Activated T-cell treated with anti-CD3 and anti-CD28 coated beads, Interleukin-2, amount 50 U/mL, for 72 hours (primary cell): ENCODE data around the gene MEIS2. TPM values are rescaled to one million over a fixed set of nuclear protein-coding genes. Genes with fewer than 3 reads are reported as not detected.

ENCODE experiments used
- ATAC-seq, 2 donors: fragments of 150-1000 bp; cut with Tn5 transposase; replicated peaks in 1 of 2; 2 replicates each; pipeline ENCODE4 v1.10.0; 2021; ENCODE audit warnings: moderate library complexity in 2 of 2, mild to moderate bottlenecking in 1 of 2
- DNase-seq, 2 donors: peaks; one replicate each; pipeline ENCODE4 v3.0.0; 2021 to 2022; ENCODE audit warnings: mixed read lengths in 1 of 2
- H3K27ac Mint-ChIP-seq: one replicate; pipeline ENCODE4 v1.8.0; 2022; ENCODE audit warnings: mild to moderate bottlenecking, moderate library complexity, mixed read lengths
- H3K27me3 Mint-ChIP-seq: one replicate; pipeline ENCODE4 v1.8.0; 2022; ENCODE audit warnings: low read depth, mixed read lengths
- H3K36me3 Mint-ChIP-seq, 2 donors: one replicate each; pipeline ENCODE4 v1.8.0; 2022; ENCODE audit warnings: mixed read lengths in 2 of 2, mild to moderate bottlenecking in 1 of 2; ENCODE audit not compliant: insufficient read depth in 2 of 2
- H3K4me1 Mint-ChIP-seq: one replicate; pipeline ENCODE4 v1.8.0; 2022; ENCODE audit warnings: low read depth, mixed read lengths
- H3K4me3 Mint-ChIP-seq, 2 donors: one replicate each; pipeline ENCODE4 v1.8.0; 2022; ENCODE audit warnings: mild to moderate bottlenecking in 2 of 2, mixed read lengths in 2 of 2, moderate library complexity in 2 of 2
- H3K9me3 Mint-ChIP-seq, 2 donors: one replicate each; pipeline ENCODE4 v1.8.0; 2022; ENCODE audit warnings: mixed read lengths in 2 of 2
- total RNA-seq, 2 donors: library from RNA; stranded (reverse); gene quantifications; one replicate each; pipeline ENCODE4 v1.2.3, GENCODE V29; 2022

MEIS2 gene
- total RNA-seq, 2 donors from 2014 or later, result 0.19 TPM; not detected in 1

GRCh38 chr15:37090543-37091175, 9.7 kb downstream of the MEIS2 start:
- Mint-ChIP-seq H3K9me3 (no peaks in the 10 kb centered on the region), H3K27ac (no peak overlapping the region), H3K4me1 (no peaks in the 10 kb centered on the region), H3K4me3 (no peak overlapping the region), H3K36me3 (no peaks in the 10 kb centered on the region), H3K27me3 (peaks cover 57% of the 10 kb centered on the region)
- DNase-seq (no peak), ATAC-seq (no peak)

GRCh38 chr15:37088436-37088835, 11.9 kb downstream of the MEIS2 start:
- H3K36me3 Mint-ChIP-seq, result no peaks in the 10 kb centered on the region
- DNase-seq, result no peak
- H3K4me3 Mint-ChIP-seq, result no peak overlapping the region
- ATAC-seq, result no peak
- no peaks in the 10 kb centered on the region for H3K9me3 Mint-ChIP-seq
- no peak overlapping the region for H3K27ac Mint-ChIP-seq
- peaks cover 37% of the 10 kb centered on the region for H3K27me3 Mint-ChIP-seq
- no peaks in the 10 kb centered on the region for H3K4me1 Mint-ChIP-seq

- ATAC-seq (no peak), DNase-seq (no peak)
- Mint-ChIP-seq H3K27ac (no peak overlapping the region), H3K36me3 (no peaks in the 10 kb centered on the region), H3K27me3 (peaks cover 28% of the 10 kb centered on the region), H3K9me3 (no peaks in the 10 kb centered on the region), H3K4me3 (no peak overlapping the region), H3K4me1 (no peaks in the 10 kb centered on the region)
Measured at GRCh38 chr15:37087131-37087588, 13.2 kb downstream of the MEIS2 start.

GRCh38 chr15:37086521-37086920, 13.8 kb downstream of the MEIS2 start:
- H3K4me1 Mint-ChIP-seq, result no peaks in the 10 kb centered on the region
- no peaks in the 10 kb centered on the region for H3K9me3 Mint-ChIP-seq
- DNase-seq (no peak), ATAC-seq (no peak)
- no peak overlapping the region for H3K27ac Mint-ChIP-seq
- peaks cover 24% of the 10 kb centered on the region for H3K27me3 Mint-ChIP-seq
- no peak overlapping the region for H3K4me3 Mint-ChIP-seq
- no peaks in the 10 kb centered on the region for H3K36me3 Mint-ChIP-seq

- no peaks in the 10 kb centered on the region for H3K9me3 Mint-ChIP-seq
- no peak overlapping the region for H3K4me3 Mint-ChIP-seq
- H3K27me3 Mint-ChIP-seq, result peaks cover 20% of the 10 kb centered on the region
- DNase-seq, result no peak
- H3K27ac Mint-ChIP-seq, result no peak overlapping the region
- H3K4me1 Mint-ChIP-seq, result no peaks in the 10 kb centered on the region
- H3K36me3 Mint-ChIP-seq, result no peaks in the 10 kb centered on the region
- no peak for ATAC-seq
Measured at GRCh38 chr15:37086120-37086519, 14.2 kb downstream of the MEIS2 start.

GRCh38 chr15:37084602-37085001, 15.7 kb downstream of the MEIS2 start:
- Mint-ChIP-seq H3K36me3 (no peaks in the 10 kb centered on the region), H3K27me3 (peaks cover 15% of the 10 kb centered on the region)
- DNase-seq, result no peak

GRCh38 chr15:37083610-37084009, 16.7 kb downstream of the MEIS2 start:
- no peak for ATAC-seq
- Mint-ChIP-seq H3K4me1 (no peaks in the 10 kb centered on the region), H3K4me3 (no peak overlapping the region), H3K9me3 (no peaks in the 10 kb centered on the region), H3K27me3 (peaks cover 15% of the 10 kb centered on the region), H3K27ac (no peak overlapping the region), H3K36me3 (no peaks in the 10 kb centered on the region)
- no peak for DNase-seq

More at GRCh38 chr15:37084602-37085001, 15.7 kb downstream of the MEIS2 start:
- ATAC-seq, result no peak
- Mint-ChIP-seq H3K4me3 (no peak overlapping the region), H3K27ac (no peak overlapping the region), H3K4me1 (no peaks in the 10 kb centered on the region), H3K9me3 (no peaks in the 10 kb centered on the region)

- ATAC-seq (no peak), DNase-seq (no peak)
- Mint-ChIP-seq H3K36me3 (no peaks in the 10 kb centered on the region), H3K4me3 (no peak overlapping the region), H3K4me1 (no peaks in the 10 kb centered on the region), H3K27me3 (peaks cover 4% of the 10 kb centered on the region), H3K9me3 (no peaks in the 10 kb centered on the region), H3K27ac (no peak overlapping the region)
Measured at GRCh38 chr15:37081983-37082382, 18.4 kb downstream of the MEIS2 start.

GRCh38 chr15:37080261-37080921, 20.0 kb downstream of the MEIS2 start:
- H3K27me3 Mint-ChIP-seq, result no peaks in the 10 kb centered on the region
- H3K4me3 Mint-ChIP-seq, result no peak overlapping the region
- no peaks in the 10 kb centered on the region for H3K36me3 Mint-ChIP-seq
- H3K9me3 Mint-ChIP-seq, result no peaks in the 10 kb centered on the region
- no peak overlapping the region for H3K27ac Mint-ChIP-seq
- no peak for ATAC-seq
- H3K4me1 Mint-ChIP-seq, result no peaks in the 10 kb centered on the region
- DNase-seq, result no peak

- no peaks in the 10 kb centered on the region for H3K9me3 Mint-ChIP-seq
- H3K4me3 Mint-ChIP-seq, result no peak overlapping the region
- no peaks in the 10 kb centered on the region for H3K4me1 Mint-ChIP-seq
- no peaks in the 10 kb centered on the region for H3K36me3 Mint-ChIP-seq
- no peak overlapping the region for H3K27ac Mint-ChIP-seq
- ATAC-seq (no peak), DNase-seq (no peak)
- H3K27me3 Mint-ChIP-seq, result no peaks in the 10 kb centered on the region
Measured at GRCh38 chr15:37079726-37080125, 20.6 kb downstream of the MEIS2 start.

GRCh38 chr15:37078566-37078965, 21.8 kb downstream of the MEIS2 start:
- no peaks in the 10 kb centered on the region for H3K9me3 Mint-ChIP-seq
- H3K36me3 Mint-ChIP-seq, result no peaks in the 10 kb centered on the region
- no peak overlapping the region for H3K27ac Mint-ChIP-seq

GRCh38 chr15:37077623-37078351, 22.6 kb downstream of the MEIS2 start:
- H3K27me3 Mint-ChIP-seq, result no peaks in the 10 kb centered on the region
- H3K36me3 Mint-ChIP-seq, result no peaks in the 10 kb centered on the region
- no peaks in the 10 kb centered on the region for H3K9me3 Mint-ChIP-seq
- H3K4me1 Mint-ChIP-seq, result no peaks in the 10 kb centered on the region
- no peak overlapping the region for H3K4me3 Mint-ChIP-seq
- DNase-seq, result no peak
- no peak overlapping the region for H3K27ac Mint-ChIP-seq
- ATAC-seq, result no peak

More at GRCh38 chr15:37078566-37078965, 21.8 kb downstream of the MEIS2 start:
- no peak for DNase-seq
- Mint-ChIP-seq H3K4me1 (no peaks in the 10 kb centered on the region), H3K4me3 (no peak overlapping the region), H3K27me3 (no peaks in the 10 kb centered on the region)
- ATAC-seq, result no peak

- Mint-ChIP-seq H3K4me1 (no peaks in the 10 kb centered on the region), H3K27ac (no peak overlapping the region), H3K4me3 (no peak overlapping the region), H3K27me3 (peaks cover 6% of the 10 kb centered on the region), H3K36me3 (no peaks in the 10 kb centered on the region), H3K9me3 (peaks cover 0 to 2% of the 10 kb centered on the region in 2 donors)
- ATAC-seq, result no peak
- no peak for DNase-seq
Measured at GRCh38 chr15:37076543-37076942, 23.8 kb downstream of the MEIS2 start.
